Kidney (tissue), 14 donors: ENCODE data around the gene PRKAR1B. TPM values are rescaled to one million over a fixed set of nuclear protein-coding genes. Genes with fewer than 3 reads are reported as not detected.
A peak's percentile ranks its signal among the peaks of the same experiment; 100 is the strongest.

Experiments
- DNase-seq, 5 donors: peaks; one replicate each; pipeline ENCODE4 v3.0.0-alpha.2; 2013 to 2020
- FAIRE-seq: peaks from 2 replicates; lab custom pipeline; 2012; peaks lifted over from hg19 to GRCh38; lab: Jason Lieb, UNC
- H3K27ac ChIP-seq, 2 donors: one replicate each; pipeline ENCODE4 v1.7.0; 2013; ENCODE audit warnings: low read depth in 2 of 2, low read length in 2 of 2, inconsistent platforms in 1 of 2
- H3K27me3 ChIP-seq: one replicate; pipeline ENCODE4 v1.7.1; 2013; ENCODE audit warnings: low read length, inconsistent platforms; ENCODE audit not compliant: control insufficient read depth, insufficient read depth
- H3K36me3 ChIP-seq, 3 donors: one replicate each; pipeline versions ENCODE4 v1.7.0 to v1.7.1; 2013; ENCODE audit warnings: low read length in 3 of 3, control low read depth in 1 of 3, inconsistent platforms in 1 of 3; ENCODE audit not compliant: insufficient read depth in 3 of 3, control insufficient read depth in 2 of 3
- H3K4me1 ChIP-seq, 3 donors: one replicate each; pipeline versions ENCODE4 v1.7.0 to v1.7.1; 2013; ENCODE audit warnings: low read length in 3 of 3, inconsistent platforms in 1 of 3, low read depth in 1 of 3; ENCODE audit not compliant: control insufficient read depth in 2 of 3, insufficient read depth in 2 of 3
- H3K4me3 ChIP-seq, 3 donors: one replicate each; pipeline versions ENCODE4 v1.7.0 to v1.8.1; 2013; ENCODE audit warnings: low read length in 3 of 3, control low read depth in 1 of 3, inconsistent platforms in 1 of 3
- H3K9ac ChIP-seq, 3 donors: one replicate each; pipeline versions ENCODE4 v1.7.0 to v1.7.1; 2013; ENCODE audit warnings: low read length in 3 of 3, control low read depth in 1 of 3, inconsistent platforms in 1 of 3
- H3K9me3 ChIP-seq, 3 donors: one replicate each; pipeline versions ENCODE4 v1.7.0 to v1.7.1; 2013; ENCODE audit warnings: low read length in 3 of 3, control low read depth in 1 of 3, inconsistent platforms in 1 of 3; ENCODE audit not compliant: control insufficient read depth in 2 of 3, insufficient read depth in 1 of 3
- intact Hi-C: fragments of 100-400 bp; cut with DNase I; formaldehyde crosslinking; loops from one replicate; pipeline ENCODE4 v1.11.1; 2022
- polyA plus RNA-seq: library from polyadenylated mRNA; stranded (reverse); fragments of 350-450 nt; fragmentation: Illumina TruSeq; extraction: RNeasy Lipid Tissue Mini Kit (QIAGEN cat#74804); gene quantifications from one replicate; pipeline ENCODE4 v1.2.3, GENCODE V29; 2014; ENCODE audit warnings: low read depth, low replicate concordance; ENCODE audit not compliant: insufficient read depth
- total RNA-seq: library from RNA; stranded (reverse); fragmentation: NEBNext Ultra II Directional; extraction: Animal tissue kit (Norgen Biotek cat#: 25700); gene quantifications from one replicate; pipeline ENCODE4 v1.2.1, GENCODE V29; 2021
- TF ChIP-seq, protein P1 (sequence below): IDR thresholded peaks from 3 replicates; pipeline ENCODE4 v1.5.1; 2012; ENCODE audit warnings: mild to moderate bottlenecking, moderate library complexity, borderline replicate concordance; ENCODE audit not compliant: insufficient read depth; ENCODE audit errors: extremely low read depth
- donor health status: control.
- donor health status: control.
- donor health status: control.
- donor health status: control.
- donor health status: control.
- donor health status: DM: yes; HTN: yes; CAD: no.
- donor health status: Normal renal cell carcinoma (clear cell type).

The PRKAR1B gene
- total and polyA plus RNA-seq, 2 donors from 2014 or later: 15.9 to 21.4 TPM

DNA sequence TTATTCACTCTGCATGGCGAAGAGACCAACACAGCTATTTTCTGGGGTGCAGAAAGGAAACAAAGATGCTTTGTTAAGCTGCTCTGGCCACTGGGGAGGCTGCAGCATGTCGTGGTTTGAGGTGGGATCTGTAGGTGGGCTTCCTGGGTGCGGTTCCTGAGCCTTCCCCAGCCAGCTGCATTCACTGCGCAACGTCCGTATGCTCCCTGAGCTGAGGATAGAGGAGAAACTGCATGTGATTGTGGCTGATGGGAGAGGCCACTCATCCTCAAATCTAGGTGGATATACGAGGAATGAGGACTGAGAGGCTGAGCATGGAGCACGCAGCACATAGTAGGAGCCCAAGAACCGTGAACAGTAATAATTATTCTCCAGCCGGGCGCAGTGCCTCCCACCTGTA lies 10.4 kb downstream of the PRKAR1B start:
- DNase-seq (peak in 1 of 5 donors; percentile 20), FAIRE-seq (no peak)
- H3K27ac ChIP-seq: no peak overlapping the region
- H3K9me3 ChIP-seq: no peaks in the 10 kb centered on the region
- no peak overlapping the region for H3K4me3 ChIP-seq
- intact Hi-C loops: no loop called here
- TF ChIP-seq, protein P1, sequence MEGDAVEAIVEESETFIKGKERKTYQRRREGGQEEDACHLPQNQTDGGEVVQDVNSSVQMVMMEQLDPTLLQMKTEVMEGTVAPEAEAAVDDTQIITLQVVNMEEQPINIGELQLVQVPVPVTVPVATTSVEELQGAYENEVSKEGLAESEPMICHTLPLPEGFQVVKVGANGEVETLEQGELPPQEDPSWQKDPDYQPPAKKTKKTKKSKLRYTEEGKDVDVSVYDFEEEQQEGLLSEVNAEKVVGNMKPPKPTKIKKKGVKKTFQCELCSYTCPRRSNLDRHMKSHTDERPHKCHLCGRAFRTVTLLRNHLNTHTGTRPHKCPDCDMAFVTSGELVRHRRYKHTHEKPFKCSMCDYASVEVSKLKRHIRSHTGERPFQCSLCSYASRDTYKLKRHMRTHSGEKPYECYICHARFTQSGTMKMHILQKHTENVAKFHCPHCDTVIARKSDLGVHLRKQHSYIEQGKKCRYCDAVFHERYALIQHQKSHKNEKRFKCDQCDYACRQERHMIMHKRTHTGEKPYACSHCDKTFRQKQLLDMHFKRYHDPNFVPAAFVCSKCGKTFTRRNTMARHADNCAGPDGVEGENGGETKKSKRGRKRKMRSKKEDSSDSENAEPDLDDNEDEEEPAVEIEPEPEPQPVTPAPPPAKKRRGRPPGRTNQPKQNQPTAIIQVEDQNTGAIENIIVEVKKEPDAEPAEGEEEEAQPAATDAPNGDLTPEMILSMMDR: no peak
- no peak overlapping the region for H3K9ac ChIP-seq
- peaks cover 0 to 4% (median 0%) of the 10 kb centered on the region in 3 donors for H3K4me1 ChIP-seq
- H3K27me3 ChIP-seq: no peaks in the 10 kb centered on the region
- no peaks in the 10 kb centered on the region for H3K36me3 ChIP-seq

- Histone ChIP-seq H3K9ac (no peak overlapping the region), H3K27me3 (no peaks in the 10 kb centered on the region), H3K4me3 (no peak overlapping the region), H3K36me3 (no peaks in the 10 kb centered on the region), H3K4me1 (peaks cover 0 to 4% (median 0%) of the 10 kb centered on the region in 3 donors), H3K27ac (no peak overlapping the region), H3K9me3 (no peaks in the 10 kb centered on the region)
- intact Hi-C loops: no loop called here
- FAIRE-seq: no peak
- TF ChIP-seq, protein P1: no peak
- peak in 4 of 5 donors; percentile 21 to 61 (median 54) for DNase-seq
Measured at GRCh38 chr7:716222-716621, 10.9 kb downstream of the PRKAR1B start.

DNA sequence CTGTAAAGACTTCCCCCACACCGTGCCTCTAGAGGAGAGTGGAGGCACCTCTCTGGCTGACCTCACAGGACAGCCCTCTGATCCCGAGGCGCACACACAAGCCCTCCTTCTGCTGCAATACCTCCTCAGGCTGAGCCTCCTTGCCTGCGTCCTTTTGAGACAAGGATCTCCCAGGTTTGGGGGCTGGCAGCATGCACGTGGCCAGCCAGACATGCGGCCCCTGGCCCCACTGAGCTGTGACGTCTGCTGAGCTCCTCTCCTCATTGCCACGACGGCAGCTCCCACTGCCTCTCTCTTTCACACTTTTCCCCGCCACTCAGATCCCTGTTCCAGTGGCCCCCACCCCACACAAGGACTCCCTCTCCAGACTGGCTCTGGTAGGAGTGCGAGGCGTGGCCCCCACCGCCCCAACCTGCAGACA lies 12.8 kb downstream of the PRKAR1B start:
- H3K4me3 ChIP-seq: no peak overlapping the region
- DNase-seq (peak in 1 of 5 donors; percentile 46), FAIRE-seq (no peak)
- H3K27me3 ChIP-seq: no peaks in the 10 kb centered on the region
- H3K9me3 ChIP-seq: no peaks in the 10 kb centered on the region
- intact Hi-C loops: no loop called here
- H3K27ac ChIP-seq: no peak overlapping the region
- H3K4me1 ChIP-seq: peaks cover 0 to 4% (median 0%) of the 10 kb centered on the region in 3 donors
- TF ChIP-seq, protein P1: no peak
- no peaks in the 10 kb centered on the region for H3K36me3 ChIP-seq
- H3K9ac ChIP-seq: no peak overlapping the region
